GM18951 (cell line): ENCODE measurements around the gene MMP24.

ENCODE experiments used
- POLR2A ChIP-seq: IDR thresholded peaks from 4 replicates; pipeline ENCODE4 v1.6.1; 2011; ENCODE audit warnings: mild to moderate bottlenecking; ENCODE audit not compliant: insufficient read length, insufficient read depth; ENCODE audit errors: extremely low read depth
- in situ Hi-C: fragments of 300-500 bp; cut with MboI; formaldehyde crosslinking; loops from one replicate; pipeline ENCODE4 v1.12.0; 2022; ENCODE audit warnings: low sequenced_read_pairs, mixed read lengths, inconsistent platforms; ENCODE audit not compliant: unreplicated experiment

Gene MMP24

DNA sequence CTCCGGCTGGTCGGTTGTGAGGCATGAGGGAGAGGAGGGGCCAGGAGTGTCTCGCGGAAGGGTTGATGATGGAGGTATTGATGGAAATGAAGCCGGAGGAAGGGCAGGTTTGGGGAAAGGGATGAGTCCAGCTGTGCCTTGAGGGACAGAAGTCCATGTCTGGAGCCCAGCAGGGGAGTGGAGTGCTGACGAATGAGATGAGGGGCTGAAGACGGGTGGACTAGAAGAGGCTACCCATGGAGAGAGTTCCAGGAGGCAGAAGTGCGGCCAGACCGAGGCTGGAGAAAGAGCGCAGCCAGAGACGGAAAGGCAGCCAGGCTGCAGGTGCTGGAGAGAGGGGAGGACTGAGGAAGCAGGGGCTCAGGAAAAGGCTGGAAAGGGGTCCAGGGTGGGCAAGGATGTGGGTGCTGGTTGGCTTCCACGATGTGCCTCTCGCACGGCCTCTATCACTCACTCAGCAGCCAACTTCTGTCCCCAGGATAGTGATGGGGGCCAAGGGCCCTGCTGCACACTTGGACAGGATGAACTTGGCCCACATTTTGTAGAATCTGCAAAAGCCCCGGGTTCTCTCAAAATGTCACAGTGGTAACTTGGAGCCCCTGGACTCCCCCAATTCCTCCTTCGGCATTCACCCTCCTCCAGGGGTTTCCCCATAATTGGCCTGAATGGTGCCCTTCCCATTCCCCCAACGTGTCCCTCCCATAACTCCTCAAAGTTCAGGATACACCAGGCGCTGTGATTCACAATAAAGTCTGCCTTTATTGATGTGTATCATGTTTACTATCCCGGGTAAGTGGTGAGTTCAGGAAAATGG, 58.7 kb downstream of the MMP24 start:
- in situ Hi-C loops: no loop called here
- no peak for TF ChIP-seq POLR2A

DNA sequence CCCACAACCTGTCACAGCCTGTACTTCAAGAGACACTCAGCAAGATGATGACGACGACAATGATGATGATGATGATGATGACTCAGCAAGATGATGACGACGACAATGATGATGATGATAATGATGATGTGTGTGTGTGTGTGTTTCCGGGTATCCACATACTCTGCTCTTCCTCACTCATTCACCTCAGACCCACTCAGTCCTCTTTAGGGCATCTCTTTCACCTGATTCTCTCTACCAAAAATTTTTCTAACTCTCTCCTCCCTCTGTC, 59.3 kb downstream of the MMP24 start:
- in situ Hi-C loops: no loop called here
- no peak for TF ChIP-seq POLR2A

DNA sequence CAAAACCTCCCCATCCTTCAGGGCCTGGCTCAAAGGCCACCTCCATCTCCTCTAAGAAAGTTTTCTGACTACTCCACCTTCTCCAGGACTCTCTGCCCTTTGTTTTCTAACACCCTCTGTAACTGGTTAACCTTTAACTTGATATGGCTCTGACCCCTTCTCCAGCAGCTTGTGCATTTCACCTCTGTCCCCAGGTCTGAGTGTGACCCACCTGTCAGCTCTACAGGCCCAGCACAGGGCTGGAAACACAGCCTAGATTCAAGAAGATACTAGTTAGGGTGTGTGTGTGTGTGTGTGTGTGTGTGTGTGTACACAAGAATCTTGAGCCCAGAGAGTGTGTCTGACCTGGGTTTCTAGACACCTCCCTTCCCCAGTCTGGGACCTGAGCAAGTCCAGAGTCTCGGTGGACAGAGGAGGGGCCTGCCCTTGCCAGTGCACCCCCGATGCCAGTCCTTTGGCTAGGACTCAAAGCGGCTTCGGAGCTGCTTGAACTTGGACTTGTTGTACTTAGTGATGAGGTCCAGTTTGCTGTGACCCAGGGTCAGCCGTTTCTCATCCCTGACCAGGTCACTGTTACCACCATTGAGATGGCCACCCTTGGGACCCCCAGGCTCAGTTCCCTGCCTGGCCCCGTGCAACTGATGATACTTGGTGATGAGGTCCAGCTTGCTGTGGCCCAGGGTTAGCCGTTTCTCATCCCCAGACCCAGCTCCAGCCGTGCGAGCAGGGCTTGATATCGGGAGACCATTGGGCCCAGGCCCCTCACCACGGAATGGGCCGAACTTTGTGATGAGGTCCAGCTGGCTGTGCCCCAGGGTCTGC, 59.8 kb downstream of the MMP24 start:
- in situ Hi-C loops: no loop called here
- TF ChIP-seq POLR2A: no peak

GRCh38 chr20:35286899-35287508, 60.5 kb downstream of the MMP24 start:
- in situ Hi-C loops: no loop called here

GRCh38 chr20:35287509-35288324, 61.2 kb downstream of the MMP24 start:
- TF ChIP-seq POLR2A: no peak
- in situ Hi-C loops: no loop called here

More at GRCh38 chr20:35286899-35287508, 60.5 kb downstream of the MMP24 start:
- TF ChIP-seq POLR2A: no peak

DNA sequence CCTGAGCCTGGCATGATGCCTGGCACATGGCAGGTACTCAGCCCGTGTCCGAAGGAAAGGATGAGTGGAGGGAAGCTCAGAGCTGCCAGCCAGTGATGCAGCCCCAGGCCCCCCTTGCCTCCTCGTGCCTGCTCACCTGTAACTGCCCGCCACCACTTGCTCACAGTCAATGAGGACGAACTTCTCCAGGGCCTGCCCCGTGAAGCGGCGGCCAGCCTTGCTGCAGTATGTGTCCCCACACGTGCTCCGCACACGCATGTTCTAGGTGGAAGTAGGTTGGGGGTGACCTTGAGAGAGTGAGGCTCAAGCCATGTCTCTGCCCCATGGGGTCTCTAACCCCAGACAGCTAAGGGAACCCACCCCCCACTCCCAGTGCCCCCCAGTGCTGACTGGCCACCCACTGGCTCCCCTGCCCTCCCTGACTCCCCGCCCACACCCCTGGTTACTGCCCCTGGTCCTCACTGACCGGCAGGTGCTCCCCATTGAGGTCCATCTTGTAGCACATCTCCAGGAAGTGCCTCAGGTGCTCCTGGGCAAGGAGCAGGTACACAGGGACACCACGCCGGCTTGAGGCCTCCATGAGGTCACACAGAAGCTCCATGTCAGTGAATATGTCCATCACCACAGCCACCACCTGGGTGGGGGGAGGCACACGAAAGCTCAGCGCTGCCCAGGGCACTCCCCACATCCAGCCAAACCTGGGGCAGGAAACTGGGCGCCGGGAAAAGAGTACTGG, 62.0 kb downstream of the MMP24 start:
- in situ Hi-C loops: no loop called here
- no peak for TF ChIP-seq POLR2A

GRCh38 chr20:35290186-35290886, 63.8 kb downstream of the MMP24 start:
- in situ Hi-C loops: no loop called here
- TF ChIP-seq POLR2A: no peak

DNA sequence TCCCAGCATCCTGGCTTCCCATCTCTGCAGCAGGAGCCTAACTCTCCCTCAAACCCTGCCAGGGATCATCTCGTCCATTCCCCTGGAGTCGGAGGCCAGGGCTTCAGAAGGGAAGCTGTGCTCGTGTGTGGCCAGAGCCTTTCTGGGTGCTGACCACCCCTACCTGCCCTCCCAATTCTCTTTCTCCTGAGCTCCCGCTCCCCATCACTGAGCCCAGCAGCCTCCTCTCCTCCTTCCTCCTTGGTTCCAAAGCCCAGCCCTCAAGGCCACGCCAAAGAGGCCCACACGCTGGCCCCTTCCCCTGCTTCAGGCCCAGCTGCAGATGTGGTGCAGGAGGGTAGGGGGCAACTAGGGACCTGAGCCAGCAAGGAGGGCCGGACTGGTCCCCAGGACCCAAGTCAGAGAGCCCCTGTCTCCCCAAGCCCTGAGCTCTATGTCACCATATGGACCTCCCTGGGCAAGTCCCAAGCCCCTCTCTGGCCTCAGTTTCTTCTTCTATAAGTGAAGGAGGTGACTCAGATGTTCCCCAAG, 64.5 kb downstream of the MMP24 start:
- in situ Hi-C loops: no loop called here

GRCh38 chr20:35291654-35292503, 65.4 kb downstream of the MMP24 start, which contains the start of gene FAM83C:
TSS of gene FAM83C (minus strand) at chr20:35292425. CDS start at chr20:35292304, 121 bp downstream.
- in situ Hi-C loops: no loop called here
- no peak for TF ChIP-seq POLR2A

More for the DNA sequence above, 64.5 kb downstream of the MMP24 start:
- TF ChIP-seq POLR2A: no peak

- TF ChIP-seq POLR2A: no peak
Measured at GRCh38 chr20:35292504-35293285, 66.2 kb downstream of the MMP24 start.

More at GRCh38 chr20:35292504-35293285, 66.2 kb downstream of the MMP24 start:
- in situ Hi-C loops: no loop called here
